T-helper 9 cell (primary cell): Measurements from ENCODE around the gene HORMAD2.
"Not testable (repeated sequence)": the region's sequence is repeated elsewhere in the genome, so short reads cannot be mapped to it uniquely, and the experiment has no call there.

Experiments used
- DNase-seq: peaks from one replicate; pipeline ENCODE4 v3.0.0-alpha.2; 2020

HORMAD2 gene

DNA sequence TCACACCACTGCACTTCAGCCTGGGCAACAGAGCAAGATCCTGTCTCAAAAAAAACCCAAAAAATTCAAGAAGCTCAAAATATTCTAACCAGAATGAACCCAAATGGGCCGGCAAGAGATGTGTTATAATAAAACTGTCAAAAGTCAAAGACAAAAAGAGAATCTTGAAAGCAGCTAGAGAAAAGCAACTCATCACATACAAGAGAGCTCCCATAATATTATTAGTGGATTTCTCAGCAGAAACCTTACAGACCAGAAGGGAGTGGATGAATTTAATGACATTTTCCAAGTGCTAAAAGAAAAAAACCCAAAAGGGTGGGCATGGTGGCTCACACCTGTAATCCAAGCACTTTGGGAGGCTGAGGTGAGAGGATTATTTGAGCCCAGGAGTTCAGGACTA lies 22.9 kb upstream of the HORMAD2 start:
- no peak for DNase-seq

DNA sequence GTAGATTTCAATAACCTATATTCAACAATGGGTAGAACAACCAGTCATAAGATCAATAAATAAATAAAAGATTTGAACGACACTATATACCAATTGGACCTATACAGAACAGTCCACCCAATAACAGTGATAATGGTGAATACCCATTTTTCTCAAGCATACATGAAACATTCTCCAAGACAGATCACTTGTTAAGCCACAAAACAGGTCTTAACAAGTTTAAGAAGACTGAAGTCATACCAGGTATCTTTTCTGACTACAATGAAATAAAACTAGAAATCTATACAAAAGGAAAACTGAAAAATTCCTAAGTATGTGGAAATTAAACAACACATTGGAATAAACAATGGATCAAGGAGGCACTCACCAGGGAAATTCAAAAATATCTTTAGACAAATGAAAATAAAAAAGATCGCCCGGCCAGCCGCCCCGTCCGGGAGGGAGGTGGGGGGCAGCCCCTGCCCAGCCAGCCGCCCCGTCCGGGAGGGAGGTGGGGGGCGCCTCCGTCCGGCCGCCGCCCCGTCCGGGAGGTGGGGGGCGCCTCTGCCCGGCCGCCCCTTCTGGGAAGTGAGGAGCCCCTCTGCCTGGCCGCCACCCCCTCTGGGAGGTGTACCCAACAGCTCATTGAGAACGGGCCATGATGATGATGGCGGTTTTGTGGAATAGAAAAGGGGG lies 20.8 kb upstream of the HORMAD2 start:
- not testable (repeated sequence) for DNase-seq

DNA sequence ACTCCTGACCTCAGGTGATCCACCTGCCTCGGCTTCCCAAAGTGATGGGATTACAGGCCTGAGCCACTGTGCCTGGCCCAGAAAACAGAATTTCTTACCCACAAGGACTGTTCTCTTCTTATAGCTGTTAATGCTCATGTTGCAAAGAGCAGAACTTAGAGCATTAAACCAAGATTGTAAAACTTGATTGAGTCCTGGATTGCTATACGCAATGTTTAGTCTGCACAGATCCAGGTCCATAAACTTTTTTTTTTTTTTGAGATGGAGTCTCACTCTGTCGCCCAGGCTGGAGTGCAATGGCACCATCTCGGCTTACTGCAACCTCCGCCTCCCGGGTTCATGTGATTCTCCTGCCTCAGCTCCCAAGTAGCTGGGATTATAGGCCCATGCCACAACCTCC lies 19.2 kb upstream of the HORMAD2 start:
- DNase-seq, result not testable (repeated sequence)

DNA sequence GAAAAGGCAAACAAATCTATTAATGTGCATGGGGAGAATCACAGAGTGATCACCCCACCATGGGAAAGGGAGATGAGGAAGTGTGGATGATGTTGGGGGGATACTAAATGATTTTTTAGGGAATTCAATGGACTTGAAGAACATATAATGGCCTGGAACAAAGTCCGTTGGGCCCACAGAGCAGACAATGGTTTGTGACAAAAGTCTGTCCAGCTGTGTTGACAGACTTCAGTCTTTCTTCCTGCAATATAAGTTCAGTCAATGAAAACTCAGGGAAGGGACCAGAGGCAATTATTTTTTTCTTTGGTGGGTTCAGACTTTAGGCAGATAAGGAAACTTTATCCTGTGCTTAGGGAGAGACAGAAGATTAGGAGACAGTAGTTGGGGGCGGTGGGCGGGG lies 18.0 kb upstream of the HORMAD2 start:
- no peak for DNase-seq

DNA sequence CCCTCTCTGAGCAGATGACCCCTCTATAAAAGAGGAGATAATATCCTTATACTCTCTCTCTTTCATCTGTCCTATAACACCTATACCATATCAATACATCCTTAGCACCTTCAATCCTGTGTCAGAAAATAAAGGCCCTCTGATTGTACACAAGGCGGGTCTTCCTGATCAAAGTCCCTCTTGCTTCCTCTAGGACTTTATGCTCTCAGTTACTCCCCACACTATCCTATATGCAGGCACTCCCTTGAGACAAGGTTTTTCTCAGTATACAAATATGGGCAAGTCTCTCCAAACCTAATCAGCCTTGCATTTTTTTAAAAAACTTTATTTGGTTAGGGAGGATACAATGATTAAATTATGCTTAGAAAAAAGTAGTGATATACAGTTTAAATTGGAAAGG lies 17.3 kb upstream of the HORMAD2 start:
- DNase-seq, result no peak

DNA sequence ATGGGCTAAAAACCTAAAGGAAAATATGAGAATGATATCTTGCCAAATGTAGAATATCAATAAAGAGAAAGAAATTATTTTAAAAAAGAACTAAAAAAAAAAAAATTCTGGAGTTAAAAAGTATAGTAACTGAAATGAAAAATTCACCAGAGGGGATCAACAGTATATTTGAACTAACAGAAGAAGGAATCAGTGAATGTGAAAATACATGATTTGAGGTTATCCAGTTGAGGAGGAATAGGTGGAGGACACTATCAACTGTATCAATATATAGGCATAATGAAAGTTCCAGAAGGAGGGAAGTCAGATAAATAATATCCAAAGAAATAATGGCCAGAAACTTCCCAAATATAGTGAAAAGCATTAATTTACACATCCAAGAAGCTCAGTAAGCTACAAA lies 16.1 kb upstream of the HORMAD2 start:
- DNase-seq, result no peak

DNA sequence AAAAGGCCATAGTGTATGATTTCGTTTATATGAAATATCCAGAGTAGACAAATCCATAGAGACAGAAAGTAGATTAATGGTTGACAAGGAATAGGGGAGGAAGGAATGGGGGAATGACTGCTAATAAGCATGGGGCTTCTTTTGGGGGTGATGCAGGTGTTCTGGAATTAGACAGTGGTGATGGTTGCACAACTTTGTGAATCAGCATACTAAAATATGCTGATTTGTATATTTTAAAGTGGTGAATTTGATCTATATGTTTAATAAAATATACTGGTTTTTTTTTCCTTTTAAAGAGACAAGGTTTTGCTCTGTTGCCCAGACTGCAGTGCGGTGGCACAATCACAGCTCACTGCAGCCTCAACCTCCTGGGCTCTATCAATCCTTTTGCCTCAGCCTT lies 6.5 kb upstream of the HORMAD2 start:
- DNase-seq, result no peak

DNA sequence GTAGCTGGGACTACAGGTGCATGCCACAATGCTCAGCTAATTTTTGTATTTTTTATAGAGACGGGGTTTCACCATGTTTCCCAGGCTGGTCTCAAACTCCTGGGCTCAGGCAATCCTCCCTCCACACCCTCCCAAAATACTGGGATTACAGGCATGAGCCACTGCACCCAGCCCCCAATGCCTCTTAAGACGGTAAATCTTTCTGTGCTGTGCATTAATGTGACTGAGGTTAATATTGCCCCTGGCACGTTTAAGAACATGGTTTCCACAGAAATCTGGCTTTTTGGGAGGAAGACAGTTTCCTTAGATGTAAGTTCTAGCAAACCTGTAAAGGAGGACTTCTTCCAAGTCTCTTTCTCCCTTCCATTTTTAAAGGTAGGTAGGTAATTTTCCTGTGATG lies 6.1 kb upstream of the HORMAD2 start:
- no peak for DNase-seq

DNA sequence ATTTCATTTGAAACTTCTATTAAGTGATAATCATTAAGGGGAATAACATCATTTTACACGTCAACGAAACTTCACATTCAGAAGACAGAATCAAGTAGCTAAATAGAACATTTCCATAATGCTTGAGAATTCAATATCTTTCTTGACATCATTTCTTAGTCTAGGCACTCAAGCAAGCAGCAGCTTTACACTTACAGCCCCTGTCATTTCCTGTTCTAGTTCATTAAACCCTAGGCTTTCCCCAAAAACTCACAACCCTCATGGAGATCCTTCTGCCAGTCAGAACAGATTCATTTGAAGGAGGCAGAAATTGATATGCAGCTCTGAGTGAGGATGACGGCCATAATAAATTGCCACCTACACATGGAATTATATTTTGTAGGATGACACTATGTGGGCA lies 5.3 kb upstream of the HORMAD2 start:
- no peak for DNase-seq

DNA sequence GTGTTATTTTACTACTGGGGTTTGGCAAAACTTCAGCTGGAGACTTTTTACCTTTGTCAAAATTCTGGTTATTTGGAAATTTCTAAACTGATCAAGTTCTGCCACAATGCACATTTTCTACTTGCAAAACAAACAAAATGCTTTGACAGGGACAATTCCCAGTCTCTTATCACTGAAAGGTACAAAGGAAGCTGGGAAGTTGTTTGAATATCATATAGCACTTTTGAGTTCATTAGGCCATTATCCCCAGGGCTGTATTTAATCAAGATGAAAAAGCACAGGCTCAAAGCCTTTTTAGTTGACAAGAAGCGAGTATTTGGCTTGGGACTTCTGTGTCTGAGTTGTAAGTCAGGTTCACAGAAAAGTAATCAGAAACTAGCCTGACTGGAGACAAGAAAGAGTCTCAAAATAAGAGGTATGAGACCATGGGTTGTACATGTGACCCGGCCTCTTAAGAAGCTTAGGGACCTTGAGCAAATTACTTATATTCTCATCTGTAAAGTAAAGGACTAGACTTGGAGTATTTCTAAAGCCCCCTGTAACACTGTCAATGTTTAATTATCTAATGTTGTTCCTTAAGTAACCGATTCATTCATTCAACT lies 2.9 kb upstream of the HORMAD2 start:
- no peak for DNase-seq

DNA sequence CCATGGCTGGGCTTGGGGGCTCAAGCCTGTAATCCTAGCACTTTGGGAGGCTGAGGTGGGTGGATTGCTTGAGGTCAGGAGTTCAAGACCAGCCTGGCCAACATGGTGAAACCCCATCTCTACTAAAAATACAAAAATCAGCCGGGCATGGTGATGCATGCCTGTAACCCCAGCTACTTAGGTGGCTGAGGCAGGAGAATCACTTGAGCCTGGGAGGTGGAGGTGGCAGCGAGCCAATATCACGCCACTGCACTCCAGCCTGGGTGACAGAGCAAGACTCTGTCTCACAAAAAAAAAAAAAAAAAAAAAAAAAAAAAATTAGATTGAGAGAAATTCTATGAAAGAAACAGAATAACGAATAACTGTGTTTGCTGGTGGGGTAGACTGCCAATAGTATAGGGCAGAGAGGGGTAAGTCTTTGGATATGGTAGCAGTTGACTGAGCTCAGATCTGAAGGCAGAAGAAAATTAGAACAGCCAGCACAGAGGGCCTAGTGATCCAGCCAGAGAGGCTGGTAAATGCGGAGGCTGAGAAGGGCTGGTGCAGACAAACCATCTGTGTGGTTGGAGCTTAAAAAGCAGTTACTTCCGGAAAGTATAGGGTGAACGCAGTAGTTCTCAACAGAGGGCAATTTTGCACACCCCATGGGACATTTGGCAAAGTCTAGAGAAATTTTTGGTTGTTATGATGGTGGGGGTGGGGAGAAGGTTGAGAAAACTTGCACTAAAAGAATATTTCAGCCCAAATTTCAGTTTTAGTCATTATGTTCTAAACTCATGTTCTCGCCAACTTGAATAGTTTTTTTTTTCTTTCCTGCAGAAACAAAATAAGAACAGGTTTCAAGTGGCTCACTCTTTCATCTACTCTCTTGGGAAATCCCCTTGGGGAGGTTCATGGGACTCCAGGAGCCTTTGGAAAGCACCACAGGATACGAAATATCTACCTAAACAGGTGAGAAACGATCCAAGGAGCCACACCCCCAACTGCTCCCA lies 1.6 kb upstream of the HORMAD2 start:
- DNase-seq, result no peak

DNA sequence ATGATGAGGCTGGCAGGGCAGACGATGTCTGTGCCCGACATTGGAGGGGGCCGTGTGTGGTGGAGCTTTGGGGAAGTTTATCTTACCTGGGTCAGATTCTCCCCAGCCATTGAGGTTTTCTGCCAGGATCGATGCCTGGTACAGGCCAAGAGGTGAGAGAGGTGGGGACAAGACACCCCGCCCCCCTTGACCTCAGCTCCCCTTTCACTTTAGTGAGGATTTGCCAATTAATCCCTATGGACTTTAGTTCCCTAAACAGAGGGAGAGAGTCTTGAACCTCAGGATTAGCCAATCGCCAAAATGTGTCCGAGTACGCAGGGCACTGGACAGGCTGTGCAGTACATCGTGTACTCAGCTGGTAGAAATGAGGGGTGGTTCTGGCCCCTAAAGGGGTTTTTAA lies 541 bp downstream of the HORMAD2 start:
- no peak for DNase-seq

DNA sequence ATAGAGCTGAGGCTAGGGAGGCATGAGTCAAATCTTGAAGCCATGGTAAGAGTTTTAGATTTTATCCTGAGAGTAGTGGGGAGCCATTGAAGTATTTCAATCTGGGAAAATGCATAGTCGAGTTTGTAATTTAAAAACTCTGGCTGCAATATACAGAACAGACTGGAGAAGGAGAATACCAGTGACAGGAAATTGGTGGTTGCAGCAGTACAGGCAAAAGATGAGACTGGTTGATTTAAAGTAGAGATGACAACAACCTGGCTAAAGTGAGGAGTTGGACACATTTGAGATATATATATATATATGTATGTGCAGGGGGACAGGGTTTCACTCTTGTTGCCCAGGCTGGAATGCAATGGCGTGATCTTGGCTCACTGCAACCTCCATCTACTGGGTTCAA lies 6.2 kb downstream of the HORMAD2 start:
- no peak for DNase-seq

DNA sequence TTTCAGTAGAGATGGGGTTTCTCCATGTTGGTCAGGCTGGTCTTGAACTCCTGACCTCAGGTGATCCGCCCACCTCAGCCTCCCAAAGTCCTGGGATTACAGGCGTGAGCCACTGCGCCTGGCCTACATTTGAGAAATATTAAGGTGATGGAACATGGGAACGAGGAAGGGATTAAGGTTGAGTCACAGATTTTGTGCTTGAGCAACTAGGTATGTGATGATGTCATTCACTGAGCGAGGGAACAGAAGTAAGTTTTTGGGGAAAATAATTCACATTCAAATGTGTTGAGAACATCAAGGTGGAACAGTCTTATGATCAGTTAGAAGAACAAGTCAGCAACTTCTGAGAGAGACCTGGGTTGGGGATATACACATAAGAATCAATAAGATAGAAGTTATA lies 6.8 kb downstream of the HORMAD2 start:
- not testable (repeated sequence) for DNase-seq

DNA sequence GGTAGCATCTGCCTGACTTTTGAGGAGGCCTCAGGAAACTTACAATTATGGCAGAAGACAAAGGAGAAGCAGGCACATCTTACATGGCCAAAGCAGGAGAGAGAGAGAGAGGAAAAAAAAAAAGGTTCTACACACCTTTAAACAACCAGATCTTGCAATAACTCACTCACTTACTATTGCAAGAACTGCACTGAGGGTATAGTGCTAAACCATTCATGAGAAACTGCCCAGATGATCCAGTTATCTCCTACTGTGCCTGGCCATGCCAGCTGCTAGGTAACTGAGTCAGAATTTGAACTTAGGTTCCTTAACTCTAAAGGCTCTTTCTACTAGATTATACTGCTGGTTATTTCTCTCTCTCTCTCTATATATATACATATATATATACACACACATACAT lies 7.3 kb downstream of the HORMAD2 start:
- DNase-seq, result no peak

DNA sequence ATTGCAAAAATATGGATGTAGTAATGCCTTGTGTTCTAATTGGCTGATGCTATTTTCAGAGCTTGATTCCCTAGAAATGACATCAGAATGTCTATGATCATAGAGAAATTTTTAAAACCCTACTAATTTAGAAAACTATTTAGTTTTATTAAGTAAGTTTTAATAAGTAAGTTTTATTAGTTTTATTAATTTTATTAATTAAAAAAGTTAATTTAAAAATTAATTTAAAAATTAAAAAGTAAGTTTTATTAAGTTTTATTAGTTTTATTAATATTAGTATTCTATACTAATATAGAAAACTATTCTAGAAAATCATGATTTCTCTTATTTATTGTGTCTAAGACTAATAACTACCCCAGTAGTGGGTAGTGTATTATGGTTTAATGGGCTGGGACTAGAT lies 8.2 kb downstream of the HORMAD2 start:
- DNase-seq, result no peak

DNA sequence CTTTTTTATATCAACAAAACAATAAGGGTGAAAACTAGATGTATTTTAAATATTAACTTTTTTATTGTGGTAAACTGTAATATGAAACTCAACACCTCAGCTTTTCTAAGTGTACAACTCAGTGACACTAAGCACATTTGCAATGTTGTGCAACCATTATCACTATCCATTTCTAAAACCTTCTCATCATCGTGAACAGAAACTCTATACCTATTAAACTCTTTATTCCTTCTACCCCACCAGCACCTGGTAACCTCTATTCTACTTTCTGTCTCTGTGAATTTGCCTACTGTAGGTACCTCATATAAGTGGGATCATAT lies 9.4 kb downstream of the HORMAD2 start:
- DNase-seq, result no peak

DNA sequence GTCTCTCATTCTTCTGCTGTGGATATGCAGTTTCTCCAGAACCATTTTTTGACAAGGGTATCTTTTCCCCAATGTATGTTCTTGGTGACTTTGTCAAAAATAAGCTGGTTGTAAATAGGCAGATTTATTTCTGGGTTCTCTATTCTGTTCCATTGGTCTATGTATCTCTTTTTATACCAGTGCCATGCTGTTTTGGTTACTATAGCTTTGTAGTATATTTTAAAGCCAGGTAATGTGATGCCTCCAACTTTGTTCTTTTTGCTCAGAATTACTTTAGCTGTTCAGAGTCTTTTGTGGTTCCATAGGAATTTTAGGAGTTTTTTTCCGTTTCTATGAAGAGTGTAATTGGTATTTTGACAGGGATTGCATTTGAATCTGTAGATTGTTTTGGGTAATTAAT lies 12.4 kb downstream of the HORMAD2 start:
- DNase-seq, result no peak

DNA sequence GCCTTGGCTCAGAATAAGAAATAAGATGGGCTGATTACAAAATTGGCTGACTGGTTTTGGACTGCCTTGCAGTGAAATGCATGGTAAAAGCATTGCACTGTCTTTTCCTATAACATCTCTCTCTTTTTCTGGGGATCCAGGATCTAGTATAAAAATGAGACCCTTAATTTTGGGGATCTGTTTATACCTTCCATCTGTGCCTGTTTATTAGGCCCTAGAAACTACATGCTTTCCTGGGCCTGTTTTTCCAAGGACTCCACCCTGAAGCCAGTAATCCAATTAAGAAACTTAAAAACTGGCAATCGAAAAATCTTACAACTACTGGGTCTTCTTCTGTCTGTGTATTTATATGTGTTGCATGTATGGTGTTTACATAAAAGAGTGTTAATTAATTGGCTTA lies 14.5 kb downstream of the HORMAD2 start:
- DNase-seq, result no peak

DNA sequence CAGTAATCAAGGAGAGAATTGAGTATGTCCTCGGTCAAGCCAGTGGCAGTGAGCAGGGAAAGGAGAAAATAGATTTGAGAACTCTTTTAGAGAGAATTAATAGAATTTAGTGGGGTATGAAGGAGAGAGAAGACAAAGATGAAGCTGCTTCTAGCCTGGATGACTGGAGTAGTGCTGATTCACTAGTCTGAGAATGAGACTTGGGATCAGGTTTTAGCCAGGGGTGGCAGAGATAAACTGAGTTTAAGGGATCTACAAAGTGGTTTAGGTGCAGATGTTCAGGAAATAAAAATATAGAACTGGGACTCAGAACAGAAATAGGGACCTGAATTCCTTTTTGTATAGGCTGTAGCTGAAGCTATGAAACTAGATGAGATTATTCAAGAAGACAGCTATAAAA lies 17.6 kb downstream of the HORMAD2 start:
- no peak for DNase-seq

DNA sequence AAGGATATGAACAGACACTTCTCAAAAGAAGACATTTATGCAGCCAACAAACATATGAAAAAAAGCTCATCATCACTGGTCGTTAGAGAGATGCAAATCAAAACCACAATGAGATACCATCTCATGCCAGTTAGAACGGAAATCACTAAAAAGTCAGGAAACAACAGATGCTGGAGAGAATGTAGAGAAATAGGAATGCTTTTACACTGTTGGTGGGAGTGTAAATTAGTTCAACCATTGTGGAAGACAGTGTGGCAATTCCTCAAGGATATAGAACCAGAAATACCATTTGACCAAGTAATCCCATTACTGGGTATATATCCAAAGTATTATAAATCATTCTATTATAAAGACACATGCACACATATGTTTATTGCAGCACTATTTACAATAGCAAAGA lies 20.5 kb downstream of the HORMAD2 start:
- not testable (repeated sequence) for DNase-seq

DNA sequence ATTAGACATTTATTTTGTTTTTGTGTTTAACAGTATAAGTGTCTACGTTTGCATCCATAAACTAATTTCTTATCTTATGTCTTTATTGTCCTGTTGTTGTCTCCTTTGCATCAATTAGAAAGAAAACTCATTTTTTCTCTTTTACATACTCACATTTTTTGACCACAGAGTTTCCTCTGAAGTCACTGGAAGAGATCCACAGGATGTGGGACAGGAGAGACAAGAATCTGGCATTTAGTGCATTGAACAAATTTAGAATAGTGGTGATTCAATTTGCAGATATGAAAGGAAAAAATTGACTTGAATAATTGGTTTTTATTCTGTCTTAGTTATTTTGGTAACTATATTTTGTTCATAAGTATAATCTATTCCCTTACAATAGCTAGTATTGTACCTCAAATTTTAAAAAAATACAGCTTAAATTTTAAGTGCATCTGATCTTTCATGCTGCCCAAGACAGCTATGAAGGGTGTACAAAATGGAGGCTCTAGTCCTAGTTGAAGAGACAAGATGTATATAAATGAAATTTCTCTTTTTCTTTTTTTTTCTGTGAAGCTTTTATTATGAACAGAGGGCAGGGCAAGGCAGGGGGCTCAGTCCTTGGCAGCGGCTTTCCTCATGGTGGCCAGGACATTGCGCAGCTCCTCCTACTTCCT lies 24.4 kb downstream of the HORMAD2 start:
- DNase-seq, result no peak

DNA sequence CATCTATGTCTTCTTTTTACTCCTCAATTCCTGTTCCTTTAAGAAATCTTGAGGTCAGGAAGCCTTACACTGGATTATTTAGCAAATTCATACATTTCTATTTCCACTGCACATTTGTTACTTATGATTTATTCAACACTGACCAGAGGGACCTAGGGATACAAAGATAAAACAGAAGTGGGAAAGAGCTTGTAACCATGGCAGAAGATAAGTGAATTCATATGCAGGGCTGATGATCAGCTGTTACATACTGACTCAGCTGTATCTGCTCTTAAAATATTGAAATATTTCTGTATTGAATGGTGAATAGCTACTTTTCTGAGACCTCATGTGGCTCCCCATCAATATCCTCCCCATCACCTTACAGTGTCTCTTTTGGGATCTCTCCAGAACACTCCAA lies 25.2 kb downstream of the HORMAD2 start:
- no peak for DNase-seq

DNA sequence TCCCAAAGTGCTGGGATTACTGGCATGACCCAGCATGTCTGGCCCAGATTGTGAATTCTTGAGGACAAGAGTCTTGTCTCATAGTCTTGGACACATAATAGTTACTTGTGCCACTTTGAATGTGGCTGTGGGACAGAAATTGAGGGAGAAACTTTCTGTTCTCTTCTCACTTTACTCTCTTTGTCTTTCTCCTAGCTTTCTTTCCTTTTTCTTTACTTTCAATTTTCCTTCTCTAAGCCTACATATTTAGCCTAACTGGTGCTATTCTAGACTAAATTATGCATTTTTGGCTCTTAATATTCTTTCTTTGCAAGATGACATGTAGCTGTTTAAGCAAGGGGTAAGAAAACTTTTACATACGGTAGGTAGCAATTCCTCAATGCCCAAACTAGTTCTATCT lies 33.2 kb downstream of the HORMAD2 start:
- DNase-seq, result no peak
